MG63 (cell line): ENCODE measurements around the gene SACM1L. TPM values are rescaled to one million over a fixed set of nuclear protein-coding genes. Genes with fewer than 3 reads are reported as not detected.

ENCODE experiments used
- DNase-seq: peaks from one replicate; pipeline ENCODE4 v3.0.0-alpha.2; 2020
- H3K27me3 ChIP-seq: fragments of 250-450 bp; sonication (Bioruptor Pico); 2 replicates; pipeline ENCODE4 v1.5.1; 2020; ENCODE audit warnings: mild to moderate bottlenecking, moderate library complexity
- H3K36me3 ChIP-seq: fragments of 250-450 bp; sonication (Bioruptor Pico); 2 replicates; pipeline ENCODE4 v1.5.1; 2020; ENCODE audit warnings: mild to moderate bottlenecking, moderate library complexity
- H3K4me3 ChIP-seq: fragments of 250-450 bp; sonication (Bioruptor Pico); 2 replicates; pipeline ENCODE4 v1.5.1; 2020; ENCODE audit warnings: mild to moderate bottlenecking, moderate library complexity
- H3K9me3 ChIP-seq: fragments of 250-450 bp; sonication (Bioruptor Pico); 2 replicates; pipeline ENCODE4 v1.5.1; 2020; ENCODE audit warnings: mild to moderate bottlenecking, moderate library complexity
- total RNA-seq: library from RNA; depleted of rRNA; stranded (reverse); fragments of >200 nt; shearing (Covaris generic); gene quantifications from 2 replicates; pipeline ENCODE4 v1.2.3, GENCODE V29; 2014; ENCODE audit warnings: low replicate concordance

SACM1L gene
- total RNA-seq, 1 experiment from 2014 or later: 7.7 TPM

DNA sequence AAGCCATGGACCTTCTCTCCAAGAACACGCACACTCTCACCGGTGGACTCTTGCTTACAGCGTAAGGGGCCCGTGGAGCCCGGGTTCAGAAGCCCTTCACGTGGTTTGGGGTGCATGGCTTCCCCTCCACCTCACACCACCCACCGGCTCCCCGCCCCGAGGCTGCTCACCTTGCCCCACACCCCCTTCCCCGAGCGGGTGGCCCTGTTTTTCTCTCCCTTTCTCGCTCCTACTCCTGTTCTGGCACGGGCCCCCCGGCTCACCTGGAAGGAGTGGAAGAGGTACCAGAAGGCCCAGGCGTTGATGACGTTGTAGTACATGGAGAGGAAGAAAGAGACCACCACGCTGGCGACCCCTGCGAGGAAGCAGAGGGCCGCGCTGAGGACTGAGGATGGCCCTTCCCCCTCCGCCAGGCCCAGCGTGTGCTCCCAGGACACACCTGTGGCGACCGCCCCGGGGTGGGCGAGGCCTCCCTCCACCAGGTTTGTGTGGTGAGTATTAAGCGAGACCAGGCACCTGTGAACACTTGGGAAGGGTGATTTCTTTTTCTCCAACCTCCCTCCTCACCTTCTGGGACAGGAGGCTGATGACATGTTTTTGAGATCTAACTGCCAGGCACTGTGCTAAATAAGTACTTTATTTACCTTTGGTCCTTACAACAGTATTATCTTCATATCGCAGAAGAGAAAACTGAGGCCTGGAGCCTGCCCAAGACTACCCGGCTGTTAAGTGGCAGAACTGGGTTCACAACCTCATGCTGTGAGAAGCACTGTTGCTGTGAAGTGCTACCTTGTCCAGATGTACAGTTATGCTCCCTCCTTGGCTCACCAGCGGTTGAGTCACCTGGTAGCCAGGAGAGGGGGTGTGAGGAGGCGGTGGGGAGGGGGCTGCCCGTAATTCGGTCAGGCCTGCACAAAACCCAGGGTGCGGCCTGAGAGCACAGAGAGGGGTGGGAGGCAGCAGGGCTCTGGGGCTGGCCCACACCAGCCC, 90.8 kb downstream of the SACM1L start:
- no peak for DNase-seq
- Histone ChIP-seq H3K27me3 (no peaks in the 10 kb centered on the region), H3K36me3 (no peaks in the 10 kb centered on the region), H3K4me3 (no peak overlapping the region), H3K9me3 (no peaks in the 10 kb centered on the region)

DNA sequence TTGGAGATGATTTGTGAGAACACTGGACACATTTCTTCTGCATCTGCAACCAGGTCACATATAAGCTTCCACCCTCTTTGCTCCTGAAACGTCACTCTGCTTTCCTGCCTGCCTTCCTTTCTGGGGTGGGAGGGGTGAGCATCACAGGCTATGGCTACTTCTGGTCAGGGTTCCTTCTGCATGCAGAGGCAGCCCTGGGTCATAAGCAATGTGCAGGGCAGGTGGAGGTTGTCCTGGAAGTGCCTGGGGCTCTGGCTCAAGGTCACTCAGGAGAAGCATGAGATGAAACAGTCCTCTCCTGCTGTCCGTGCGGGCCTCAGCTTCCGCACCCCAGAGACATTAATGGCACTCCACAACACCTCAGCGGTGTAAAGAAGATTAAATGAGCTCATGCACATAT, 92.1 kb downstream of the SACM1L start:
- no peak for DNase-seq
- Histone ChIP-seq H3K36me3 (no peaks in the 10 kb centered on the region), H3K27me3 (no peaks in the 10 kb centered on the region), H3K4me3 (no peak overlapping the region), H3K9me3 (no peaks in the 10 kb centered on the region)

DNA sequence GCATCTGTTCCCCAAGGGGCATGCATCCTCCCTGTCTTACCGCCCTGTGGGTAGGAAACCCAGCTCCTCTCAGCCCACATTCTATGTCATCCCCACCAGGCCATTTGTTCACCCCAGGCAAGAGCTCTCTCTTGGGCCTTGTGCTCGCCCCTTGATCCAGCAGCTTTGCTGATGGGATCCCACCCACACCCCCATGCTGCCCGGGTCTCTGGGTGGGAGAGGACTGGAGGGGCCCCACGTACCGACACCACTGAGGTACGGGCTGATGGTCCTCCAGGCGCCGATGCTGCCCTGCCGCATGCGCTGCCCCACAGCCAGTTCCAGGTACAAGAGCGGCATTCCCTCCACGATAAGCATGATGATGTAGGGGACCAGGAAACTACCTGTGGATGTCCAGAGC, 92.6 kb downstream of the SACM1L start:
- no peak for DNase-seq
- no peaks in the 10 kb centered on the region for H3K9me3 ChIP-seq
- no peaks in the 10 kb centered on the region for H3K27me3 ChIP-seq
- no peak overlapping the region for H3K4me3 ChIP-seq
- no peaks in the 10 kb centered on the region for H3K36me3 ChIP-seq

DNA sequence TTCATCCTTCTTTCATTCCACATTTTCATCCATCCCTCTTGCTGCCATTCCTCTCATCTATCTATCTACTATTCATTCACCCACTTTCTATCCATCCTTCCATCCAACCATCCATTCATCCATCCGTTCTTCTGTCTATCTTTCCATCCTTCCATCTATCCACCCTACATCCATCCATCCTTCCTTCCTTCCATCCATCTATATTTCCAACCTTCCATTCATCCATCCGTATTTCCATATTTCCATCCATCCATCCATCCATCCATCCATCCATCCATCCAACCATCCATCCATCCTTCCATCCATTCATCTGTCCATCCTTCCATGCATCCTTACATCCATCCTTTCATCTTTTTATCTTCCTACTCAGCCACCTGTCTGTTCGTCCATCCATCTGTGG, 93.2 kb downstream of the SACM1L start:
- Histone ChIP-seq H3K27me3 (no peaks in the 10 kb centered on the region), H3K4me3 (no peak overlapping the region), H3K9me3 (no peaks in the 10 kb centered on the region), H3K36me3 (no peaks in the 10 kb centered on the region)
- DNase-seq: no peak

DNA sequence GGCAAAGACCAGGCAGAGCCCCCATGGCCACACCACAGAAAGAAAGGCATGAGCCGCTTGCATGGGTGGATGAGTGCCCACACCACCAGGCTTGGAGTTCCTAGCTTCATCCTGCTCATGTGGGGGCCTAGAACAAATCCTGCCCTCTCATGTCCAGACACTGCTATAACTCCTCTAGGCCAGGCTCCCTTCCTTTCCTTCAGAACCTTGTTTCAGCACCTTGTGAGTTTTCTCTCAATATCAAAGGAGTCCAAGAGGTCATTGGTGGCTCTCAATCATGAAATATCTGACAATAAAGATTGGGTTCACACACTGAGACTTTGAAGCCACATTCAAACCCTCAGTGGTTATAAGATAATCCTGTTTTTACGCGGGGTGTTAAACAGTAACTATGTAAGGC, 94.5 kb downstream of the SACM1L start:
- H3K4me3 ChIP-seq: no peak overlapping the region
- no peaks in the 10 kb centered on the region for H3K36me3 ChIP-seq
- no peaks in the 10 kb centered on the region for H3K9me3 ChIP-seq
- DNase-seq: no peak
- H3K27me3 ChIP-seq: no peaks in the 10 kb centered on the region

DNA sequence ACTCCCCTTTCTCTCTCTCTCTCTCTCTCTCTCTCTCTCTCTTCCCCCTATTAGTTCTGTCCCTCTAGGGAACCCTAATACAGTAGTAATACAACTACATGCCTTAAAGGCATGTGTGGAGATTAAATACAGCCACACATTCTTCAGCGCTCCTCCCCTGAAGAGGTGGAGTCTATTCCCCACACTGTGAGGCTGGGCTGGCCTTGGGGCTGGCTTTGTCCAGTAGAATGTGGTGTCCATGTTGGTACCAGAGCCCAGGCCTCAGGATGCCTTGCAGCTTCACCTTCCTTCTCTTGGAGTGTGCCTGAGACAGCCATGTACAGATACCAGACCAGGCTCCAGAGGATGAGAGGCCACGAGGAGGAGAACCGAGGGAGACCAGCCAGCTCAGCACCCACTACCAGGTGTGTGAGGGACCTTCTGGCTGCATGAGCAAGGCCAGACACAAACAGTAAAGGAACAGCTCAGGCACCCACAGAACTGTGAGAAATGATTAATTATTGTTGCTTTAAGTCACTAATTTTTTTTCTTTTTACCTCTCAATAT, 96.5 kb downstream of the SACM1L start:
- no peak for DNase-seq
- Histone ChIP-seq H3K9me3 (peaks cover 4% of the 10 kb centered on the region; the same call in 1 of the 2 replicates), H3K36me3 (no peaks in the 10 kb centered on the region), H3K27me3 (no peaks in the 10 kb centered on the region), H3K4me3 (no peak overlapping the region)

DNA sequence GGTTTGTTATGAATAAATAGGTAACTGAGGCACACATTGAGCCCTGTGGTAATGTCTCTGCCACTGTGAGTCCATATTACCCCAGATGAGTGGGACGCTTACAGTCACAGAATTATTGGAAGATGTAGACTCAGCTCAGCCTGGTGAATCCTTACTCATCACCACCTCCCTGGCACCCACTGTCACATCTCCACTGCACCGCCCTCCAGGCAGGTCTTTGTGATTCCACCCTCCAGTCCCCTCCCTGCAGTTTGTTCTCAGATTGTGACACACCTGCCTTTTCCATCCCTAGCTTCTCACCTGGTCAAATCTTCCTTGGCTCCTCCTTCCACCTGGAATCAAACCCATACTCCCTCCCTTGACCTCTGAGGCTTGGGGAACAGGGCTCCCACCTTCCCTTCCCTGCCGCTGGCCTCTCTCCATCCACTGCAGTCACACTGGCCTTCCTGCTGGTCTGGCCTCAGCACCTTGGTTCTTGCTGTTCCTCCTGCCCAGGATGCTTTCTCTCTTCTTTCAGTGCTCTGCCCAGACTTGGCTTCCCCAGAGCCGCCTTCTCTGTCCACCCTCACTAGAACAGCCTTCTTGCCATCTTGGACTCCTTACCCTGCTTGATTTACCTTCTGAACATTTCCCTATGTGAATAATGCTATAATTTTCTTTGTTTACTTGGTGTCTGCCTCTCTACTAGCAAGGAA, 97.8 kb downstream of the SACM1L start:
- H3K27me3 ChIP-seq: no peaks in the 10 kb centered on the region
- H3K4me3 ChIP-seq: no peak overlapping the region
- no peaks in the 10 kb centered on the region for H3K36me3 ChIP-seq

DNA sequence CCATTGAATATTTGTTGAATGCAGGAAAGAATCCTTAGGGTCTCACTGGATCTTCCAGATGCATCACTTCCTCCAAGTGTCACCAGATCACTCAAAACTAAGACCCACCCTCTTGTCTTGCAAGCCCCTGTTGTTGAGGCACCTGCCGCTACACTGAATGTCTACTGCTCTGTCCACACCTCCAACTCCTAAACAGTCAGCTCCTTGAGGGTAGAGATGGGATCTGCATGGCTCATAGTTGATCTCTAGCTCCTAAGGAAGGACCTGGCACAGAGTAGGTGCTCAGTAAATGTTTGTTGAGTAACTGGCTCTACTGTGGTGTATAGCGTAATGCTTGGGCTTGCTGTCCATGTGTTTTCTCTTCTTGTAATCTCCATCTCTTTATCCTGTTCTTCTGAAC, 98.4 kb downstream of the SACM1L start:
- no peaks in the 10 kb centered on the region for H3K27me3 ChIP-seq
- H3K36me3 ChIP-seq: no peaks in the 10 kb centered on the region
- peaks cover 4% of the 10 kb centered on the region; the same call in 1 of the 2 replicates for H3K9me3 ChIP-seq
- DNase-seq: no peak
- no peak overlapping the region for H3K4me3 ChIP-seq

More for the DNA sequence above, 97.8 kb downstream of the SACM1L start:
- no peak for DNase-seq
- H3K9me3 ChIP-seq: peaks cover 4% of the 10 kb centered on the region; the same call in 1 of the 2 replicates

DNA sequence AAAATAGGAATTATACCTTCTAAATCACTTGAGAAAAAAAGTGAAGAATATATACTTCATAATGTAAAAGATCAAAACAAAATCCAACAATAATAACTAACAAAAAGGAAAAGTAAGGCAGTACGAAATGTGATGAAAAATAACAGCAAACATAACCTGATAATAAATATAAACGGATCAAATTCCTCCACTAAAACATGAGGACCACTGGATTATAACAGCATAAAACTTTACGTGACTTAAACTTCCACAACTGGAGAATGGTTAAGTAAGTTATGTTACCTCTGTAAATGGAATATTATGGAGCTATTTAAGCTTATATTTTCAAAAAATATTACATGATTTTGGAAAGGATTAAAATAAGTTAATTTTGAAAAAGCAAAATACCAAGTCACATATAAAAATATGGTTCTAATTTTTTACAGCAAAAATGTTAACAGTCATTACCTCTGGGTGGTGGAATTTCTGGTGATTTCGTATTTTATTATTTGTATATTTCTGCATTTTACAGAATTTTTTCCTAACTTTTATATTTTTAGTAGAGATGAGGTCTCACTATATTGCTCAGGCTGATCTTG, 100.1 kb downstream of the SACM1L start:
- Histone ChIP-seq H3K27me3 (no peaks in the 10 kb centered on the region), H3K4me3 (no peak overlapping the region), H3K9me3 (peaks cover 4% of the 10 kb centered on the region; the same call in 1 of the 2 replicates), H3K36me3 (no peaks in the 10 kb centered on the region)
- no peak for DNase-seq

DNA sequence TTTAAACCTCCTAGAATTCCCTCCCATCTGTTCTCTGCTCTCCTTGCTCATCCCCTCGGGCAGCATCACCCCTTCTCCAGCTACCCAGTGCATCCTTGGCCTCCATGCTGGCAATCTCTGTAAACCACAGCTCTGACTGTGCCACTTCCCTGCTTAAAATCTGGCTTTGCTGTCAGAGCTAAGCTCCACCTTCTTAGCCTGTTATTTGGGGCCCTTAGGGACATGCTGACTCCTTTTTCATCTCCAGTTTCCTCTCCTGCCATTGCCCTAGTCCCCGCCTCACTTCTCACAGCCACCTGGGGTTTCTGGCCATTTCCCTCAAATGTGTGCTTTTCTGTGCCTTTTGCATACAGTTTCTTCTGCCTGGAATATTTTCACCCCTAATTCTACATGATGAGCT, 101.4 kb downstream of the SACM1L start:
- Histone ChIP-seq H3K4me3 (no peak overlapping the region), H3K36me3 (no peaks in the 10 kb centered on the region), H3K27me3 (peaks cover 6% of the 10 kb centered on the region), H3K9me3 (peaks cover 4% of the 10 kb centered on the region; the same call in 1 of the 2 replicates)
- no peak for DNase-seq

DNA sequence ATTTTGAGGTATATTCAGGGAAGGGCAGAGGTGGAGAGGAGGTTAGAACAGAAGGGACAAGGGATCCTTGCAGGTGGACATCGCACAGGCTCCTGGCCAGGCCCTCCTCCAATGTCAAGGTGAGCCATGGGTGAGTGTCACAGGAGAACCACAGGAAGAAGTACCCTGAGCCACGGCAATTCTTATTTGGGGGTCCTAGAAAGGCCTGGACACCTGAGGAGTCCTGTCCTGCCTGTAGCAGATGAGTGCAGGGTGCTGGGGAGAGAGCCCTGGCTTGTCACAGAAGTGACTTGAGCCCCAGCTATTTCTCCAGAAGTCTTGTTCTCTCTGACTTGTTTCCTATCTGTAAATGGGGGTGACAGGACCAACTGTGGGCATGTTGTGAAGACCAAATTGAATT, 102.8 kb downstream of the SACM1L start:
- no peak for DNase-seq
- Histone ChIP-seq H3K4me3 (no peak overlapping the region), H3K9me3 (peaks cover 4% of the 10 kb centered on the region; the same call in 1 of the 2 replicates), H3K36me3 (no peaks in the 10 kb centered on the region), H3K27me3 (peaks cover 17% of the 10 kb centered on the region)

DNA sequence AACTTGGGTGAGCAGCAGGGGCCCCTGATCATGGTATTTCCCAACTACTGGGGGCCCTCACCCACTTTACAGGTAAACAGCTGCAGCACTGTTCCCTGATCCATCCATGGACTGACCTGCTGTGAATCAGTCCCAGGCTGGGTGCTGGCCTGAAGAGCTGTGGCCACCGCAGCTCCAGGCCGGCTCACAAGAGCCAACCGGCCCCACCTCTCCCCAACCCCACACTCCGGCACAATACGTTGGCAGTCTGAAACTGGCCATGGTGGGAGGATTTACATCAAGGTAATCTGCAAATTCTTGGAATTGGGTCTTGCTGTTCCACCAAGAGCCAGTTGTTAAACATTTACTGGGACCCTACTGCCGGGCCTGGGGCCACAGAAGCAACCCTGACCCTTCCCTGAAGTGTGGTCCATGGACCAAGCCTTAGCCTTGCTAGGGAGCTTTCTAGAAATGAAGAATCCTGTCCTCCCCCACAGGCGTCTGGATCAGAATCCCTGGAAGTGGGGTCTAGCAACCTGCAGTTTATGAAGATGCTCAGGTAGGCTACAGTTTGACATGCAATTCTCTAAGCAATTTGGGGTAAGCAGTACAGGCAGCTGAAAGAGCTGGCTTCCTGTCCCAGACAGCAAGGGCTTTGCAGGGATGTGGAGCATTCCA, 103.4 kb downstream of the SACM1L start:
- Histone ChIP-seq H3K27me3 (peaks cover 17% of the 10 kb centered on the region), H3K9me3 (peaks cover 4% of the 10 kb centered on the region; the same call in 1 of the 2 replicates), H3K36me3 (no peaks in the 10 kb centered on the region), H3K4me3 (no peak overlapping the region)
- no peak for DNase-seq

DNA sequence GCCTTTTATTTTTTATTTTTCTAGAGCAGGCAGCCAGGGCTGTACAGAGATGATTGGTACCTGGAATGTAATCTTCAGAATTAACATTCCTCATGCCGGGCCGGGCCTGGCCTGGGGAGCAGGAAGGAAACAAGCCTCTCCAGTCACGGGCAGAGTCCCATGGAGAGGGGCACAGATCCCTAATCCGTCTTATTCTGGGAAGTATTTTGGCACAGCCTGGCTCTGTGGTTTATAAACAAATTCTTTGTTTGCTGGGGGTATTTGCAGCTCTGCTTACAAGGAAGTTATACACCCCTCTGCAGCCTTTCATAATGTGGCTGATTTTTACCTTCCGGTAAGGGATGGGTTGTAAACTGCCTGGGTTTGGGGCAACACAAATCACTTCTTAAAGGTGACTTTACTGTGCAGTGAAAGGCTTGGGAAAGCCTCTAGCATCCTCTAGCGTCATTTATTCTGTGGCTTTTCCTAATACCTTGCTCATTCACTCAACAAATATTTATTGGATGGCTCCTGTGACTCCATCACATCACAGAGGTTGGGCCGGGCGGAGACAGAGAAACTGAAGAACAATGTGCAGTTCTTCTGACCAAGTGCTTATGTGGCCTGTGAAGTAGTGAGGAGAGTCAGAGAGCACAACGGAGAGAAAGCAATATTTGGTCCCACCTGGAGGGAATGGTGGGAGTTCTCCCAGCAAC, 104.4 kb downstream of the SACM1L start:
- Histone ChIP-seq H3K9me3 (peaks cover 4% of the 10 kb centered on the region; the same call in 1 of the 2 replicates), H3K36me3 (no peaks in the 10 kb centered on the region), H3K27me3 (peaks cover 17% of the 10 kb centered on the region), H3K4me3 (no peak overlapping the region)
- no peak for DNase-seq

DNA sequence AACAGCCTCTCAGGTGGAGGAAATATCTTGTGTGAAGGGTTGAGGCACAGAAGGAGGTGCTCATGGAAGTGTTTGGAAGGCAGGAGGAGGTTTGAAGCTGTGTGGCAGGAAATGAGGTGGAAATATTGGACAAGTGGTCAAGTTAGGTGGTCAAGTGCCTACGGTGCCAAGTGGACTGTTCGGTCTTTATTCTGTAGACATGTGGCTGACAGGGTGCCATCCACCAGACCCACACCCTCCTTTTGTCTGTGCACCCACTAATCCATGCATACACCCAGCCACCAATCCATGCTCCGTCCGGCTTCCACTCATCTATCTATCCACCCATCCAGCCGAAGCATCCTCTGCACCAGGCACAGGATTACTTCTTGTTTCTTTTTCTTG, 105.0 kb downstream of the SACM1L start:
- Histone ChIP-seq H3K27me3 (peaks cover 17% of the 10 kb centered on the region), H3K36me3 (no peaks in the 10 kb centered on the region), H3K4me3 (no peak overlapping the region), H3K9me3 (peaks cover under 1% of the 10 kb centered on the region; the same call in 1 of the 2 replicates)
- no peak for DNase-seq

DNA sequence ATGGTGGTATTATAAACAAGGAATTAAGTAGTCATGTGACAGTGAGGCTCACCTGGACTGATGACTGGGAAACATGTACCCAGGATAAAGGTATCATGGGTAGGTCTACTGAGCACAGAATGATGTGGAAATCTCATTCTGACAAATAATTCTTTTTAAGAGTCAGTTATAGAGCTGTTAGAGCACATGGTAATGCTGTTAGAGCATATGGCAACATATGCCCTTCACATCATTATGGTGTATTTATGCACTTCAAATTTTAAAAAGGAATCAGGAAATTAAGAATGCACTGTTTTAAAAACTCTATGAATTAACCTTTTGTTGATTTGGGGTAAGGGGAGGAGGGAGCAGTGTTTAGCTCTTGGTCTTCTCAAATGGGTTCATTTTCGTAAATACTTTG, 105.5 kb downstream of the SACM1L start:
- H3K36me3 ChIP-seq: no peaks in the 10 kb centered on the region
- H3K27me3 ChIP-seq: peaks cover 17% of the 10 kb centered on the region
- no peaks in the 10 kb centered on the region; the same call in 1 of the 2 replicates for H3K9me3 ChIP-seq
- no peak for DNase-seq
- no peak overlapping the region for H3K4me3 ChIP-seq
